GM21825 (cell line): ENCODE results near the gene NEMP2.

Source experiments
- ATAC-seq: cut with Tn5 transposase; IDR thresholded peaks from one replicate; pipeline ENCODE4 v1.9.1; 2021; ENCODE audit warnings: mild to moderate bottlenecking, moderate library complexity; ENCODE audit not compliant: unreplicated experiment

Gene NEMP2

DNA sequence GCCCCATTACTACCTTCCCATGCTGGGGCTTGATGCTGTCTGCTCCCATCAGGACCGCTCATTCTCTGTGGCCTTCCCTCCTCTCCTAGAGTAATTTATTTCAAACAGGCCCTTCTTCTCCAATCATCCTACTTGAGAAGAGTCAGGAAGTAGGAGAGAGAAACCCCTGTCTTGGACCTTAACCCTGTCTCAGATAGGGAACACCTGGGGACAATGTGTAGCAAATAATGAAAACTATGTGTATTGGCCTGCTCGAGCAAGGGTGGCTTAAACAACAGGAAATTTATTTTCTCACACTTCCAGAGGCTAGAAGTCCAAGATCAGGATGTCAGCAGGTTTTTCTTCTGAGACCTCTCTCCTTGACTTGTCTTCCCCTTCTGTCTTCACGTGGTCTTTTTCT is 26.6 kb upstream of the NEMP2 start:
- no peak for ATAC-seq

DNA sequence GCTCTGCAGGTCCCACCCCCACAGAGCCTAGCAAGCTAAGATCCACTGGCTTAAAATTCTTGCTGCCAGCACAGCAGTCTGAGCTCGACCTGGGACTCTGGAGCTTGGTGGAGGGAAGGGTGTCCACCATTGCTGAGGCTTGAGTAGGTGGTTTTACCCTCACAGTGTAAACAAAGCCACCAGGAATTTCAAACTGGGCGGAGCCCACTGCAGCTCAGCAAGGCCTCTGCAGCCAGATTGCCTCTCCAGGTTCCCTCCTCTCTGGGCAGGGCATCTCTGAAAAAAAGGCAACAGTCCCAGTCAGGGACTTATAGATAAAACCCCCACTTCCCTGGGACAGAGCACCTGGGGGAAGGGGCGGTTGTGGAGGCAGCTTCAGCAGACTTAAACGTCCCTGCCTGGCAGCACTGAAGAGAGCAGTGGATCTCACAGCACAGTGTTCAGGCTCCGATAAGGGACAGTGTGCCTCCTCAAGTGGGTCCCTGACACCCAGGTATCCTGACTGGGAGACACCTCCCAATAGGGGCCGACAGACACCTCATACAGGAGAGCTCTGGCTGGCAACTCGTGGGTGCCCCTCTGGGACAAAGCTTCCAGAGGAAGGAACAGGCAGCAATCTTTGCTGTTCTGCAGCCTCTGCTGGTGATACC is 20.0 kb upstream of the NEMP2 start:
- no peak for ATAC-seq

DNA sequence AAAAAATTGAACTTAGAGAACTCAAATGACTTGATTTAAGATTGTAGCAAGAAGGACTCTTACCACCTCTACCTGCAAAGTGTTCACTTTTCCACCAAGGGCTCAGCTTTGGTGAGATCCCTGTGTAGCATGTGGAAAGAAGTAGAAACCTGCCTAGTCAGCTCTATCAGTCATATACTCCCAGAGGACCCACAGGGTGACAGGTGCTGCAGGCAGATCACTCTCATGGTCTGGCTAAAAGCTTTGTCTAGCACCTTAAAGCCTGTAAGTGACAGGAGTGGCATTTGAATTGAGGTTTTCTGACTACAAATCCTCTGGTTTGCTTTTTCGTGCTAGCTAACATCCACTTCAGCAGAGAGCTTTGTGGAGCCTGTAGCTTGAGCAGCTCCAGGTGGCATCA is 18.7 kb upstream of the NEMP2 start:
- ATAC-seq = no peak

DNA sequence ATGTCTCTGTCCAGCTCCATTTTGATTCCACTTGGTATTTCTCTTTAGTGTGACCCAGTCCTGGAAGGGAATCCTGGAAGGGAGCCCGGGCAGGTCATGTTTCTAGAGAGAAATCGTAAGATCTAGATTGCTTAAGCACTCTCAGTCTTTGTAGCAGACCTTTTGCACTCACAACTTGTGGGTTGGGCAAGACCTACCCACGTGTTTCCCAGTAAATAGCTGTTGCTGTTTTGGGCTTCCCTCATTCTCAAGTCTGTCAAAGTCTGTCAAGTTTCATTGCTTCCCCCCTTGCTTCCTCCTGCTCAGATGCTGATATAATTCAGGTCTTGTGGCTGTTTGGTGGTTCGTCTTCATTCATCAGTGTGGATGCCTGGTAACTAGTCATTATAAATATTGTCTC is 17.4 kb upstream of the NEMP2 start:
- no peak for ATAC-seq

DNA sequence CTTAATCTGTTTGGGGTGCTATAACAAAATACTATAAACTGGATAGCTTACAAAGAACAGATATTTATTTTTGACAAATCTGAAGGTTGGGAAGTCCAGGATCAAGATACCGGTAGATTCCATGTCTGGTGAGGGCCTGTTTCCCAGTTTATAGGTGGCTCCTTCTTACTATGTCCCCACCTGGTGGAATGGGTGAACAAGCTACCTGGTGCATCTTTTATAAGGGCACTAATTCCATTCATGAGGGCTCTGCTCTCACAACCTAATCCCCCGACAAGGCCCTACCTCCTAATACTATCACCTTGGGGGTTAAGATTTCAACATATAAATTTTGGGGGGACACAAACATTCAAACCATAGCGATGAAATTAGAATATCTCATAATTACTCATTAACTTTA is 15.6 kb upstream of the NEMP2 start:
- no peak for ATAC-seq

DNA sequence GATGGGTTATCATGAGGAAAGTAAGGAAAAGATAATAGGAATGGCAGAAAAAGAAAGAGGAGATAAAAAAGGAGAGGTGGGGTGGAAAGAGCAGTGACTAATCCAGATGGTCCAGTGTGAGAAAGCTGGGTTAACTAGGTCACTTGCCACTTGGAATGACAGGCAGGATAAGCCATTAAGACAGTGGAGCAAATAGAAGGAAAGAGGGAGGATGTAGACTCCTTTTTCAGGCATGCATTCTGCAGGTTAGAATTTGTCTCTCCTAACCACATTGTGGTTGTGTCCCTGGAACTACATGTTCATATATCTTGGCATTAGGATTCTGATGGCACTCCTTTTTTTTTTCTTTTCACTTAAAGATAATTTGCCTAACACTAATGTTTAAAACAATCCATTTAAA is 13.4 kb upstream of the NEMP2 start:
- no peak for ATAC-seq

DNA sequence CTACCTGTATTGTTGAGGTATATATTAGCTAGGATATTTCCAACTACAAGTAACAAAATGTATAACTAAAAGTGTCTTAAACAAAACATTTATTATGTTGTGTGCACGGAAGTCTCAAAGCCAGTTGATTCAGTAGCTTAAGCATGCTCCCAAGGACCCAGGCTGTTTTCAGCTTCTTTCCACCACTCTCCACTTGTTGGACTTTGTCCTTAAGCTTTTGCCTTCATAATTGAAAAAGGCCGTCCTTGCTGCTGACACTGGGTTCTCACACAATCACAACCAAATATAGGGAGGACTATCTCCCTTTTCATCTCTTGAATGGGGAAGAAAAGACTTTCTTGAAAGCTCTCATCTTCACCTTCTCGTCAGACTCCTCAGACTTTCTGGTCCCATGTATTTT is 12.2 kb upstream of the NEMP2 start:
- no peak for ATAC-seq

DNA sequence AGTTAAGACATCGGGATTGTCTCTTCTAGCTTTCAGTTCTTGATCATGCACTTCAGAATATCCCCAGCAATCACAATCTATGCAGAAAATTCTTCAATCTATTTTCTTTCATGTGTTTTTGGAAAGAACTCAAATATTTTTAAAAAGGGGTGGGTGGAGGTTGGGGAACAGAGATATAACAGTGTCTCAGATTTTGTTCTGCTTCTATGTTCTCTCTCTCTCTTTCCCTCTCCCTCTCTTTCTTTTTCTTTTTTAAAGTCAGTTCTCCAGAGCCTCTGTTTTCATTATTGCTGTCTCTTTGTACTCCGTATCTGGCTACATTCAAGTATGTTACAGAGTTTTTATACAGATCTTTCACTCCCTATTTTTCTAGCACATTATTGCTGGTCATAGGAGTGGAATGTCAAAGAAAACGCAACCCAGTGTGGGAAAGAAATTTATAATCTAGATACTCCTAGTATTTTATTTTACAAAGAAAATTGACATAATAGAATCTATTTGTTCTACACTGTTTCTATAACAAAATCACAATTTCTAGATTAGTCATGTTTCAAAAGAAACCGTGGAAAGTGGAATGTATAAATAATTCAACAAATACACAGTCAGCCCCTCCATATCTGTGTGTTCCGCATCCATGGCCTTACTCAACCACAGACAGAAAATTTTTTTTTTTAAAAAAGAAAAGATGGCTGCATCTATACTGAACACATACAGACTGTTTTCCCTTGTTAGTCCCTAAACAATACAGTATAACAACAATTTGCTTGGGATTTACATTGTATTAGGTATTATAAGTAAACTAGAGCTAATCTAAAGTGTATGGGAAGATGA is 11.2 kb upstream of the NEMP2 start:
- no peak for ATAC-seq

DNA sequence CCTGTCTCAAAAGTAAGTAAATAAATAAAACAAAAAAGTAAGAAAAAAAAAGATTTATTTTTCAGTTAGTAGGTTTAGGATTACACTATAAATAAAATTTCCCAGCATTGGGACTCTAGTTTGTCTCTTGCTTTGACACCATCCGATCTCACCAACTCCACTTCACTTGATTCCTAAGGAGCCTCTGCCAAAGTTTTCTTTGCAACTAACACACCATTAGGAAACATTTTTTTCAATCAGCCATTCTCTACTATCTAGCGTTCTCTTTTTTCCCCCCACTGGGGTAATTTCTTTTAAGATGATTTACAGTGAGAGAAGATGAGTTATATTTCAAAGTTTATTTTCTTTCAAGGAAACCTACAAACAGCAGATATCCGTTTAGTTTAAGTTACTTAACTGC is 10.6 kb upstream of the NEMP2 start:
- ATAC-seq = no peak

DNA sequence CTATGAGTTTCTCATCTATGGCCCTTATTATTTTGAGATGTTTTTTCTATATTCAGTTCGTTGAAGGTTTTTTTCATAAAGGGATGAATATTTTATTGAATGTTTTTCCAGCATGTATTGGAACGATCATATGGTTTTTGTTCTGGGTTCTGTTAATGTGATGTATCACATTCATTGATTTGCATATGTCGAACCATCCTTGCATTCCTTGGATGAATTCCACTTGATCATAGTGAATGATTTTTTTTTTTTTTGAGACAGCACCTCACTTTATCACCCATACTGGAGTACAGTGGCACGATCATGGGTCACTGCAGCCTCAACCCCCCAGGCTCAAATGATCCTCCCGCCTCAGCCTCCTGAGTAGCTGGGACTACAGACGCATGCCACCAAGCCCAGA is 5.5 kb upstream of the NEMP2 start:
- no peak for ATAC-seq

DNA sequence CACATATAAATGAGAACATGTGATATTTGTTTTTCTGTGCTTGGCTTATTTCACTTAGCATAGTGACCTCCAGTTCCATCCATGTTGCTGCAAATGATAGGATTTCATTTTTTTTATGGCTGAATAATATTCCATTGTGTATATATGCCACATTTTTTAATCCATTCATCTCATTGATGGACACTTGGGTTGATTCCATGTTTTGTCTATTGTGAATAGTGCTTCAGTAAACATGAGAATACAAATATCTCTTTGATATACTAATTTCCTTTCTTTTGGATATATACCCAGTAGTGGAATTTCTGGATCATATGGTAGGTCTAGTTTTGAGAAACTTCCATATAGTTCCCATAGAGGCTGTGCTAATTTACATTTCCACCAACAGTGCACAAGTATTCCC is 3.7 kb upstream of the NEMP2 start:
- no peak for ATAC-seq

DNA sequence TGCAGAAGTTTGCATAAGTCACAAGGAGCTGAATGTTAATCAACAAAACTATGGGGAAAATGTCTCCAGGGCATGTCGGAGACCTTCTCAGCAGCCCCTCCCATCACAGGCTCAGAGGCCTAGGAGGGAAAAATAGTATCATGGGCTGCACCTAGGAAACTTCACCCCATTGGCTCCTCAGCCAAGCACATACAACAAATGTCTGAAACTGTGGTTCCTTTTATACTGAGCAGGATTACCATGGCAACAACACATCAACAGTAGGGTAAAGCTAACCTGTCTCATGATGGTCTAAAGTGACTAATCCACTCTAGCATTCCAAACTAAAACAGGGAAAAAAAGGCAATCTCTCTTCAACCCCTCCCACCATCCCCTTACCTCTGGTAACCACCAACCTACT is 3.2 kb upstream of the NEMP2 start:
- no peak for ATAC-seq

DNA sequence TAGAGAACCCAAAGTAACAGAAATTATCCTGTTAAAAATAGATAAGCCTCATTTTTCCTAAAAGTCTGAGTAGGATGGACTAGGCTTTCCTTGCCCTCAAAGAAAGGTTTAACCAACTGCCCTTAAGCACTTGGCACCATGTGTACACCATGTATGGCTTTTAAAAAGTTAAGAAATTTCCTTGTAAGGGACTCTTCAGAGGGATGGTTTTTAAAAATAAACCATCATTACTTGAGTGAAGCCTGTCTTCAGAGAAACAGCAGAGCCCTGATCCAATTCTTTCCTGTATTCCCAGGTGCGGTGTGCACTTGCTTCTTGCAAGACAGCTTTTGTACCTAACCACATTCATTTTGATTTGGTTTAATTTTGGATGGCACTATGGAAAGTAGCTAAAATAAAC is 1.1 kb upstream of the NEMP2 start:
- no peak for ATAC-seq

DNA sequence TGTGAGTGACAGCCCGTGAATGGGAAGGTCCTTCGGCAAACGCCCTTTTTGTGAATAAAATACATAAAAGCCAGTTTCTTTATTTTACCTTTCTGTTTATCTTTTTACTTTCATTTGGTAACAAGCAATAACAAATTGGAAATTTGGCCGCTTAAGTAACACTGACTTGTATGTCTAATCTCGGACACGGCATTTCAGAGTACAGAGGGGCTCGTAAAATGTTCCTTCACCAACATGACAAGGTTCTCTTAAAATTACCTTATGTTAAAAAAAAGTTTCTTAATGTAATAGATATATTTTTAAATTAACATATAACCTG is 558 bp upstream of the NEMP2 start:
- ATAC-seq = no peak

DNA sequence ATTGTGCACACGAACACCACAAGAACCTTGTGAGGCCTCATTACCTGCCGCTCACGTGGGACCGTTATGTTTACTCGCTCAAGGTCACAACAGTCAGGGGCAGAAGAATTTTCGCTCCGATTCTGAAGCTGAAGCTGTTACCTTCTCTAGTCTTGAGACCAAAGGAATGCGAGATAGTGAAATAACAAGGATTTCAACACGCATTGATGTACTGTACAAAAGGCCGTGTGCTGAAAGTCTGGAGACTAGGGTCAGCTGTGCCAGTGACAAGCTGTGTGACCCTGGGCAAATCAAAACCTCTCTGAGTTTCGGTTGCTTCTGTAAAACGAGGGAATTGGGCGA is 583 bp downstream of the NEMP2 start:
- ATAC-seq = no peak

DNA sequence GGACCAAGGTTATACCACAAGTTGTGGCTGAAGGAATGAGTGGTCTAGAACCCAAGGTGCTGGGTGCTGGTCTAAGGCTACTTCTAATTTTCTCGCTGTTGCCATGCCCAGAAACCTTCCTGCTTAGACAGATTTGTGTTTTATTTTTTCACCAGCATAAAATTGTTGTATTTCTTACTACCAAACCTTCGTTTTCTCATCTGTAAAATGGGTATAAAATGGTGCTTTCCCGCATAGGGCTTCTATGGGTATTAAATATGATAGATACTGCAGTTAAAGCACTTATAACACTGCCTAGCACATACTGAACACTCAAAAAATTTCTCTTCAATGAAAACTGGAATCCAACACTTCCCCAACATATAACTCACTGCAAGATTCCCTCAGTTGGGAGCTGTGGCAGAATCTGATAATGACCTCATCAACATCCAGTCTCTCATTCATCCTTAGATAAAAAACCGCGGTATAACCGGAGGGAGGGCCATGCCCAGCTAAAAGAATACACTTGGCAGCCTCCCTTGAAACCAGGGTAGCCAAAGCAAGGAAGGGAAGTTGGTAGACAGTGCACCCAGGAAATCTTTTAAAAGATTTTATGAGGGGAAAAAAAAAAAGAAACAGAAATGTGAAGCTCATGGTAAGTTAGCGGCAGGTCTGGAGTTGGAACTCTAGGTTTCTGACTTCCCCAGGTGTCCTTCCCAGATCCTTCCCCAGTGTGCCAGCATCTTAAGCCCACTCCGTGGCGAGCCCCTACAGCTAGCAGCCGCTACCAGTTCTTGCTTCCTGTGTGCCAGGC is 1.2 kb downstream of the NEMP2 start:
- ATAC-seq = peak; percentile 24

DNA sequence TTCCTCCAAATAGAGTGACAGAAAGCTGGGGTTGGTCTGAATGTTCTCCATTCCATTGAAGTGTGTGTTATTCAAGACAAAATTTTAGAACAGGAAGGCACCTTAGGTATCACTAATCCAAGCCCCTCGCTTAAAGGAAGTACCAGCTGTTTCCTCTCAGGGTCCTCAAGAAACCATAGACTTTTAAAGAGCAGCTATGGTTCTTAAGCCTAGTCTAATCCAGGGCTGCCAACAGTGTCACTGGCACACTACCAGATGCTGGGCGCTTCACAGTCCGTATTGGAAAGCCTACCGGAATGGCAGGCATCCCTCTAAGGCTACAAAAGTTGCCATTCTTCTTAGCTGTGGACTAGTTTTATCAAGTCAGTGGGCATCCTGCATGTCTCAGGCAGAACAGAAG is 1.9 kb downstream of the NEMP2 start:
- no peak for ATAC-seq

DNA sequence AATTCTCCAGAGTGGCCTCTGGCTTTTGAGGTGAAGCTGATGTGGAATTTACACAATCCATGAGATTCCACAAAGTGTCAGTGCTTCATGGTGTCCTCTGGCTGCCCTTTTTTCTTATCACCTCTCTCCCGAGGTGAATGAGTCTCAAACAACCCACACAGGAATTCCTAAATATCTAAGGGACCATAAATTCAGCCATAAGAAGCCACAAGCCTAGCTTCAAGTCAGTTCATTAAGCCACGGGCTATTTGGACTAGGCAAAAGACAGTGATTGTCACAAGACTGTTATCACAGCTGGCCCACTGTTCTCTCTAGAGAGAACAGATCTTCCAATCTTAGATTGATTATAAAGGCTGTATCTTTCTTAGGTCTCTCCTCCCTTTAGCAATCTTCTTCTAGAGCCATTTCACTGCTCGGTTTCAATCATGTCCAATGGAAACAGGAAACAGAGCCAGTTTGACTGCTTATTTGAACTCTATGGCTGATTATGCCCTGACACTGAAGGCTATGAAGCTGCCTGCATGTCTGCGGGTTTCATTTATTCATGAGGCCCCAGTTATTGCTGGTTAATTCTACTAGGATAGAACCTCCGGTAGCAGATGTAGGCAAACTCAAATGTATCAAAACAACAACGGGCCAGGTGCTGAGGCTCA is 4.1 kb downstream of the NEMP2 start:
- no peak for ATAC-seq

DNA sequence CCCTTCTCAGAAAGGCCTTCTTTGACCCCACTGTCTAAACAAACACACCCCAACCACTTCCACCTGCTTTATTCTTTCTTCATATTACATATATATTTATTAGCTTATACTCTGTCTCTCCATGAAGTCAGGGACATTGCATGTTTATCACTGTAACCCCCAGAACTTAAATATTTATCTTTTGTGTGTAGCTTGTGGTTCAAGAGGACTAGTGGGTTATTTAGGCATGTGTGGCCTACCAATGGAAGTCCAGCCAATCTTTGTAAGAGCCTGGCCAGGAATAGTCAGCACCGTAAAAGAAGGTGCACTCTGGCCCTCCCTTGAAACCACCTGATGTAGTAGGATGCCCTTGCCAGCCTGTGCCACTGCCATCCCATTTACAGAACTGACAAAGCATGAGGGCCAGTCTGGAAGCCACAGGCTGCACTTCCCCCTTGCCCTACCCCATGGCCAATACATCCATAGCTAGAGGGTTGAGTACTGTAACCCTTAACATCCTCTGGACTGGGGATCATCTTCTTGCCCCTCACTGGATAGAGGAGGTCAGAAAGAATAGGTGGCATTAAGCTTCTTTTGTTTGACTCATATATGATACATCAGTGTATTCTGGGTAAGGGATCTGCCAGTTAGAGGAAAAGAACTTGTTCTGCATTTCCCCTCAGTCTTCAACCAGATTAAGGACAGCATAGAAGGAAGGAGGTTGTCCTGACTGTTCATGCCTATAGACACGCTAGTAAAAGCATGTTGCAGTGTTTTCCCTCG is 4.9 kb downstream of the NEMP2 start:
- no peak for ATAC-seq

DNA sequence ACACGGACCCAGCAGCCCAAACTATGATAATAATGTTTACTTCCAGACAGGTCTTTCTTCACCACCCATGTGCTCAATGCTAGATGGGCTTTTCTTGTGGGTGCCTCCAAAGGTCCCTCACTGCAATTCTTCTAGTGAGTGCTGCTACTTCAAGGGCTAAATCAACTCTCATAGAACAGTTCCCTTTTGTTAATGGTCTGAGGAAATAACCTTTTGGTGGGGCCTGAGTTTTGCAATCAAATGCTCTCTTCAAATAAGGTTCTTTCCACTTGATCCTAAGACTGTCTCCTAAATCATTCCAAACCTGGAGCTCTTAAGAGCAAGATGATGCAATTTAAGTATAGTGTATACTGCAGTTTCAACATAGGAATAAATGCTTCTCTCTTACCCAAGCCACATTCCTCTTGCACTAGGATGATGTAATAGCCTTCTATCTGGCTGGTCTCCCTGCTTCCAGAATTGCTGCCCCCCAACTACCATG is 6.0 kb downstream of the NEMP2 start:
- ATAC-seq = no peak

DNA sequence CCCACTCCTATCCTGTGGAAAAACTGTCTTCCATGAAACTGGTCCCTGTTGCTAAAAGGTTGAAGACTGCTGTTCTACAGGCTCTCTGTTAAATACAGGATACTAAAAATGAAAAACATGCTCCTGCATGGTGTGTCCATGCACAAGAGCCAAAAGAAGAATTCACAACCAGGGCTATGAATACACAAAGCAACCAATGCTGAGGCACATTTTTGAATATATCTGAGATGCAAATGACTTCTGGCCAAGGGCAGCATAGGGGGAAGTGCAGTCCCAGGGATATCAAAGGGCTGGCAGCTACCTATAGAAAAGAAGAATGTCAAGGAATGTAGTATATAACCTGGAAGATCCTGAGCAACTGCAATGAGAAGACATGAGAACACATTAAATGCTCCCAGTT is 6.6 kb downstream of the NEMP2 start:
- no peak for ATAC-seq
